HG03442 (cell line): Measurements from ENCODE around the gene UPK3B.
A peak's percentile ranks its signal among the peaks of the same experiment; 100 is the strongest.
"Not testable (repeated sequence)": the region's sequence is repeated elsewhere in the genome, so short reads cannot be mapped to it uniquely, and the experiment has no call there.

Experiments used
- ATAC-seq: cut with Tn5 transposase; IDR thresholded peaks from one replicate; pipeline ENCODE4 v1.9.1; 2021; ENCODE audit warnings: mild to moderate bottlenecking, moderate library complexity; ENCODE audit not compliant: unreplicated experiment

UPK3B gene

GRCh38 chr7:76512941-76513816 is 2.8 kb downstream of the UPK3B start:
- ATAC-seq = no peak

GRCh38 chr7:76513817-76514799 is 3.8 kb downstream of the UPK3B start:
- no peak for ATAC-seq

- no peak for ATAC-seq
These were observed 4.8 kb downstream of the UPK3B start for GRCh38 chr7:76514926-76515771.

GRCh38 chr7:76515999-76516443 is 5.7 kb downstream of the UPK3B start:
- ATAC-seq = peak; percentile 72

- not testable (repeated sequence) for ATAC-seq
These were observed 6.6 kb downstream of the UPK3B start for GRCh38 chr7:76516932-76517331.

- not testable (repeated sequence) for ATAC-seq
These were observed 15.8 kb downstream of the UPK3B start for GRCh38 chr7:76526183-76526582.

GRCh38 chr7:76531643-76532042 is 21.3 kb downstream of the UPK3B start:
- not testable (repeated sequence) for ATAC-seq

- not testable (repeated sequence) for ATAC-seq
These were observed 32.8 kb downstream of the UPK3B start, which contains the start of gene SPDYE16 for GRCh38 chr7:76543197-76543596. Gene SPDYE16, minus strand, starts transcription at chr7:76543297. Its CDS starts 1,838 bp downstream, at chr7:76541459.

- peak; percentile 98 for ATAC-seq
These were observed 38.9 kb downstream of the UPK3B start for GRCh38 chr7:76549025-76549854.

- not testable (repeated sequence) for ATAC-seq
These were observed 39.5 kb downstream of the UPK3B start for GRCh38 chr7:76549855-76550248.

- not testable (repeated sequence) for ATAC-seq
These were observed 41.6 kb downstream of the UPK3B start for GRCh38 chr7:76551992-76552391.

GRCh38 chr7:76559685-76560084 is 49.3 kb downstream of the UPK3B start:
- ATAC-seq = not testable (repeated sequence)

- ATAC-seq = not testable (repeated sequence)
These were observed 49.8 kb downstream of the UPK3B start for GRCh38 chr7:76560157-76560556.

GRCh38 chr7:76561342-76561741 is 51.0 kb downstream of the UPK3B start:
- ATAC-seq = not testable (repeated sequence)

- not testable (repeated sequence) for ATAC-seq
These were observed 54.6 kb downstream of the UPK3B start for GRCh38 chr7:76565001-76565400.
